DND-41 (cell line): ENCODE results near the gene TAP1.

ENCODE experiments used
- CTCF ChIP-seq: IDR thresholded peaks from 2 replicates; pipeline ENCODE4 v1.5.1; 2012; ENCODE audit warnings: borderline replicate concordance, low read length, moderate library complexity, mild to moderate bottlenecking; ENCODE audit not compliant: poor library complexity, severe bottlenecking; ENCODE audit errors: extremely low read depth
- EZH2 ChIP-seq: IDR thresholded peaks from 3 replicates; pipeline ENCODE4 v1.6.1; 2012; ENCODE audit warnings: borderline replicate concordance, low read depth, mild to moderate bottlenecking, moderate library complexity, low read length, inconsistent platforms; ENCODE audit not compliant: severe bottlenecking

- no peak for TF ChIP-seq CTCF
- no peak for TF ChIP-seq EZH2
Observed at GRCh38 chr6:32852844-32853540, 512 bp downstream of the TAP1 start.
